Prostate gland (tissue), 2 donors: Measurements from ENCODE around the gene SYTL2. TPM values are rescaled to one million over a fixed set of nuclear protein-coding genes. Genes with fewer than 3 reads are reported as not detected.
"Not testable (repeated sequence)": the region's sequence is repeated elsewhere in the genome, so short reads cannot be mapped to it uniquely, and the experiment has no call there.

ENCODE experiments used
- DNase-seq: peaks from one replicate; pipeline ENCODE4 v3.0.0-alpha.2; 2019; ENCODE audit warnings: low spot score
- H3K27ac ChIP-seq, 2 donors: fragments of 200-600 bp; sonication (generic); 2 replicates each; pipeline ENCODE4 v1.5.1; 2017 to 2019
- H3K27me3 ChIP-seq: fragments of 200-600 bp; sonication (generic); replicated peaks from 2 replicates; pipeline ENCODE4 v1.5.1; 2019; ENCODE audit not compliant: insufficient read depth
- H3K36me3 ChIP-seq, 2 donors: fragments of 200-600 bp; sonication (generic); 1 replicate in 1 of 2; 2 replicates in 1 of 2; pipeline versions ENCODE4 v1.5.1 to v1.8.1; 2017 to 2019
- H3K4me1 ChIP-seq: fragments of 200-600 bp; sonication (generic); replicated peaks from 2 replicates; pipeline ENCODE4 v1.5.1; 2019
- H3K4me3 ChIP-seq, 2 donors: fragments of 200-600 bp; sonication (generic); 2 replicates each; pipeline ENCODE4 v1.5.1; 2017 to 2019
- H3K9me3 ChIP-seq: fragments of 200-600 bp; sonication (generic); 2 replicates; pipeline ENCODE4 v1.5.1; 2017
- POLR2A ChIP-seq: fragments of 450-650 bp; IDR thresholded peaks from one replicate; pipeline ENCODE4 v1.6.1; 2016; ENCODE audit warnings: antibody characterized with exemption, mild to moderate bottlenecking
- POLR2AphosphoS5 ChIP-seq: sonication (generic); formaldehyde crosslinking; IDR thresholded peaks from one replicate; pipeline ENCODE4 v1.6.1; 2017; ENCODE audit warnings: antibody characterized with exemption
- WGBS: methylation state at CpG from one replicate; pipeline ENCODE4 v1.1.5; 2018; 5-methylcytosine and 5-hydroxymethylcytosine counted together
- intact Hi-C: fragments of 100-400 bp; cut with DNase I; formaldehyde crosslinking; loops from one replicate; pipeline ENCODE4 v1.14.2; 2022
- total RNA-seq, 2 donors: library from RNA; depleted of rRNA; stranded (reverse); fragments of >200 nt; gene quantifications; one replicate each; pipeline ENCODE4 v1.1.0, GENCODE V29; 2016
- TF ChIP-seq, protein P1 (sequence below), 4 experiments: fragments of 200-600 bp in 2 of 4; fragments of 450-650 bp in 2 of 4; sonication (generic) in 2 of 4; IDR thresholded peaks; 1 replicate in 3 of 4; 2 replicates in 1 of 4; pipeline ENCODE4 v1.5.1; 2016 to 2019; ENCODE audit warnings: antibody characterized with exemption in 4 of 4, mild to moderate bottlenecking in 2 of 4, moderate library complexity in 2 of 4

The SYTL2 gene, protein sequence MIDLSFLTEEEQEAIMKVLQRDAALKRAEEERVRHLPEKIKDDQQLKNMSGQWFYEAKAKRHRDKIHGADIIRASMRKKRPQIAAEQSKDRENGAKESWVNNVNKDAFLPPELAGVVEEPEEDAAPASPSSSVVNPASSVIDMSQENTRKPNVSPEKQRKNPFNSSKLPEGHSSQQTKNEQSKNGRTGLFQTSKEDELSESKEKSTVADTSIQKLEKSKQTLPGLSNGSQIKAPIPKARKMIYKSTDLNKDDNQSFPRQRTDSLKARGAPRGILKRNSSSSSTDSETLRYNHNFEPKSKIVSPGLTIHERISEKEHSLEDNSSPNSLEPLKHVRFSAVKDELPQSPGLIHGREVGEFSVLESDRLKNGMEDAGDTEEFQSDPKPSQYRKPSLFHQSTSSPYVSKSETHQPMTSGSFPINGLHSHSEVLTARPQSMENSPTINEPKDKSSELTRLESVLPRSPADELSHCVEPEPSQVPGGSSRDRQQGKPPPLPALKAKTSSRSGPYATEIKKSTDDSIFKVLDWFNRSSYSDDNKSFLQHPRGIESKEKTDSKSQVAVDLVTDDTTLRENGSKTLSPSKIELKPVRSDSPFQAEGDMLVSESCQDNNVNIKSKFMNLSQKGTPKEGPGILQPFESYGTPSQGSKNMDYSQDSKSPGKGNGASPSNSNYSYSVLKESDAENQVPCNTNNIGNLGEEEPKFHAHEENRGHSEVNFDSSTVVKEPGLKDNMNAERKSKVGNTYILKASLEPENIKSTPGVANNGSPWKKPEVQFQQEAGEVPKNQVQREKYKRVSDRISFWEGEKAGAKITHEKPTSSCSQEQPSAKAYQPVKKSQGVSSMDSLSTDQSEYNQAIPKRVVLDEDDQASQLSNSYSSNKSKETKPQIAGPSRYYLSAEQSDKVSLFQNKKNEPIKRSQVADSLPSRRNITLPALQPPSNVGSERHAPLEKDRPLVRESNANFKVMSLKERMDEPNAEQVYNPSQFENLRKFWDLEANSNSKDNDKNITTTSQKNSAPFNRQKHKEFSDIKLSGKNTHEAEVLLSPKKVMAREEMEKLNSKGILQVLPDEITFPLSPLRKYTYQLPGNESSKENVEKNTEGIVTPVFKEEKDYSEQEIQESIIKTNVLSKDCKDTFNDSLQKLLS (N-terminal part only)
- total RNA-seq = 100 to 1,000 TPM in 1 of 2 donors, 10 to 100 TPM in 1; 52.2 to 105 TPM

DNA sequence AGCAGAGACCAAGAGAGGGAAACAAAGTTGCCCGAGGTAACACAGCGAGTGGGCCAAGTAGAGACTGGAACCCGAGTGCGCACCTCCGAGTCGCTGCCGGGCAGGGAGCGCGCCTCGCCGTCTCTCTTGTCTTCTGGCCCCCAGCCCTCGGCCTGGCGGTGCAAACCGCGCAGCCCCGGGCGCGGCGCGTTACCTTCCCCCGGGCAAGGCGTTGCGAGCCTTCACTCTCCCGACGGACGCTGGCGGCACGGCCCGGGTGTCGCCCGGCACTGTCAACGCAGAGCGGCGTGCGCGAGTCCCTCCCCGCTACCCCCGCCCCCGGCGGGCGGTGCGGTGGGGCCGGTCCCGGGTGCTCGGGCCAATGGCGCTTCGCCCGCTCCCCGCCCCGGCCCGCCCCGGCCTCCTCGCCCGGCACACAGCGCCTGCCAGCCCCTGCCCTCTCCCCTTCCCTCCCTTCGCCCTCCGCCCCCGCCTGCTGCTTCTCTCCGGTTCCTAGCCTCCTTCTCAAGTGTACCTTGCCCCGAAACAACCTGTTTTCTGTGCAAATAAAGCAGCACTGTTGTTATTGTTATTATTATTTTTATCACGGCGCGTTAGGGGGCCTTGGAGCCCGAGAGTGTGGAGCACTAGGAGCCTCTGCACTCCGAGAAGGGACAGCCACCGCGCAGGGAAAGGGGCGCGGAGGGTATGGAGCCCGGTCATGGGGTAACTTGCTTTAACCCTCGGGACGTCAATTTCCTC lies at the start of gene SYTL2:
Gene SYTL2, minus strand, starts transcription at position 271 of the 741 bp plus-strand sequence. CDS start 53,416 bp downstream, outside the sequence.
- intact Hi-C loops = no loop called here
- Histone ChIP-seq H3K4me3 (peak within 1 kb of the TSS; percentile 52), H3K27ac (peak within 1 kb of the TSS; percentile 38 to 46), H3K36me3 (no peaks in the 10 kb centered on the region), H3K27me3 (no peaks in the 10 kb centered on the region), H3K9me3 (no peaks in the 10 kb centered on the region), H3K4me1 (no peaks in the 10 kb centered on the region)
- DNase-seq = peak; percentile 70
- TF ChIP-seq, protein P1, sequence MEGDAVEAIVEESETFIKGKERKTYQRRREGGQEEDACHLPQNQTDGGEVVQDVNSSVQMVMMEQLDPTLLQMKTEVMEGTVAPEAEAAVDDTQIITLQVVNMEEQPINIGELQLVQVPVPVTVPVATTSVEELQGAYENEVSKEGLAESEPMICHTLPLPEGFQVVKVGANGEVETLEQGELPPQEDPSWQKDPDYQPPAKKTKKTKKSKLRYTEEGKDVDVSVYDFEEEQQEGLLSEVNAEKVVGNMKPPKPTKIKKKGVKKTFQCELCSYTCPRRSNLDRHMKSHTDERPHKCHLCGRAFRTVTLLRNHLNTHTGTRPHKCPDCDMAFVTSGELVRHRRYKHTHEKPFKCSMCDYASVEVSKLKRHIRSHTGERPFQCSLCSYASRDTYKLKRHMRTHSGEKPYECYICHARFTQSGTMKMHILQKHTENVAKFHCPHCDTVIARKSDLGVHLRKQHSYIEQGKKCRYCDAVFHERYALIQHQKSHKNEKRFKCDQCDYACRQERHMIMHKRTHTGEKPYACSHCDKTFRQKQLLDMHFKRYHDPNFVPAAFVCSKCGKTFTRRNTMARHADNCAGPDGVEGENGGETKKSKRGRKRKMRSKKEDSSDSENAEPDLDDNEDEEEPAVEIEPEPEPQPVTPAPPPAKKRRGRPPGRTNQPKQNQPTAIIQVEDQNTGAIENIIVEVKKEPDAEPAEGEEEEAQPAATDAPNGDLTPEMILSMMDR (IDR thresholded peaks at IDR 0.05) = peak in 1 of 4 experiments; percentile 19
- TF ChIP-seq POLR2AphosphoS5 (peak; percentile 44), POLR2A (peak; percentile 96)
- under 1% methylated on average over 72 of the region's 72 CpGs for WGBS

DNA sequence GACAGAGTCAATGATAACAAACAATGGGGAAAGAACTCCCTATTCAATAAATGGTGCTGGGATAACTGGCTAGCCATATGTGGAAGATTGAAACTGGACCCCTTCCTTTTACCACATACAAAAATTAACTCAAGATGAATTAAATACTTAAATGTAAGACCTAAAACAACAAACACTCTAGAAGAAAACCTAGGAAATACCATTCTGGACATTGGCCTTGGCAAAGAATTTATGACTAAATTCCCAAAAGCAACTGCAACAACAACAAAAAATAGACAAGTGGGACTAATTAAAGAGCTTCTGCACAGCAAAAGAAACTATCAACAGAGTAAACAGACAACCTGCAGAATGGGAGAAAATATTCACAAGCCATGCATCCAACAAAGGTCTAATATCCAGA lies 48.6 kb upstream of the SYTL2 start:
- H3K4me3 ChIP-seq, H3K27me3 ChIP-seq, DNase-seq, H3K9me3 ChIP-seq, H3K36me3 ChIP-seq, H3K4me1 ChIP-seq, H3K27ac ChIP-seq: not testable (repeated sequence)
- intact Hi-C loops = loop anchor here (5.0 to 10.0 kb wide), 5 partner anchors 85 to 955 kb away; partner anchors contain the start of gene CCDC89

DNA sequence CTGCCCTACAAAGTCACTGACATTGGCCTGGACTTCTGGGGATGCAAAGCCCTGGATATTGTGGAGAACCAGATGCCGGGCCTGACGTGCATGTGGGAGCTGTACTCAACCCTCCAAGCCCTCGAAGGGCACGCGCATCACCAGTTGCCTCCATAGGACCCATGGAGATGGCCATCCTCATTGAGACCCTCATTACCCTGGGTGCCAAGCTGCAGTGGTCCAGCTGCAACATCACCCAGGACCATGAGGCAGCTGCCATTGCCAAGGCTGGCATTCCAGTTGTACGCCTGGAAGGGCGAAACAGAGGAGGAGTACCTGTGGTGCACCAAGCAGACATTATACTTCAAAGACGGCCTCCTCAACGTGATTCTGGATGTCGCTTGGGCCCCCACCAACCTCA lies 46.2 kb upstream of the SYTL2 start:
- no peaks in the 10 kb centered on the region for H3K36me3 ChIP-seq
- no peaks in the 10 kb centered on the region for H3K27me3 ChIP-seq
- no peak overlapping the region for H3K27ac ChIP-seq
- H3K4me3 ChIP-seq = no peak overlapping the region
- H3K4me1 ChIP-seq = no peaks in the 10 kb centered on the region
- H3K9me3 ChIP-seq = no peaks in the 10 kb centered on the region
- no peak for TF ChIP-seq POLR2A
- TF ChIP-seq, protein P1 (IDR thresholded peaks at IDR 0.05) = no peak
- no peak for TF ChIP-seq POLR2AphosphoS5
- intact Hi-C loops = loop anchor here (5.0 to 10.0 kb wide), 5 partner anchors 88 to 958 kb away; partner anchors contain the start of gene CCDC89
- no peak for DNase-seq
- 97% methylated on average over 10 of the region's 10 CpGs for WGBS

DNA sequence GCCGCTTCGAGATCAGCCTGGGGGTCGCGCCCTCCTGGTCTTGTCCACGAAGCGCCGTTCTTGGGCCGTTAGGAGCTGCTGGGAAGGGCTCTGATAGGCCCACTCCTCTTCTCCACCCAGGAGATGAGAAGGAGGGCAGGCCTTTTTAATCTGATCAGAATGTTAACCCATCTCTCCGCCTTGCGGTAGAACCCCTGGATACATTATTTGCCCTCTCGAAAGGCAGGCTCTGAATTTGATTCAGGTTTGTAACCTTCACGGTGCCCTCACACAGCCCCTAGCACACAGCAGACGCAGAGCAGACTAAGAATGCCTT lies 44.4 kb upstream of the SYTL2 start, which contains the start of gene CCDC83:
Gene CCDC83, plus strand, starts transcription at position 43 of the 316 bp plus-strand sequence. CDS start 9,741 bp downstream, outside the sequence.
- H3K4me1 ChIP-seq = no peaks in the 10 kb centered on the region
- TF ChIP-seq, protein P1 (IDR thresholded peaks at IDR 0.05) = no peak
- TF ChIP-seq POLR2AphosphoS5 (no peak), POLR2A (no peak)
- WGBS = 32% methylated on average over 13 of the region's 13 CpGs
- peak within 1 kb of the TSS; percentile 37 for H3K4me3 ChIP-seq
- no peaks in the 10 kb centered on the region for H3K9me3 ChIP-seq
- H3K27me3 ChIP-seq = no peaks in the 10 kb centered on the region
- intact Hi-C loops = loop anchor here (1.0 to 10.0 kb wide), 6 partner anchors 90 to 960 kb away; partner anchors contain the start of gene CCDC89
- peak within 1 kb of the TSS; percentile 70 to 88 for H3K27ac ChIP-seq
- H3K36me3 ChIP-seq = no peaks in the 10 kb centered on the region
- DNase-seq = no peak
